HL-60 (cell line): ENCODE data around the gene NAT9.

ENCODE experiments used
- CTCF ChIP-seq: IDR thresholded peaks from one replicate; pipeline ENCODE4 v1.5.1; 2011; ENCODE audit warnings: low read length, control low read depth, inconsistent platforms; ENCODE audit not compliant: insufficient read depth
- GABPA ChIP-seq: IDR thresholded peaks from 2 replicates; pipeline ENCODE4 v1.6.1; 2012; ENCODE audit warnings: low read depth
- POLR2AphosphoS5 ChIP-seq: IDR thresholded peaks from 2 replicates; pipeline ENCODE4 v1.6.1; 2012; ENCODE audit warnings: low read depth
- REST ChIP-seq: IDR thresholded peaks from 2 replicates; pipeline ENCODE4 v1.6.1; 2012; ENCODE audit warnings: low read depth; ENCODE audit not compliant: insufficient replicate concordance
- SPI1 ChIP-seq: IDR thresholded peaks from 2 replicates; pipeline ENCODE4 v1.6.1; 2012; ENCODE audit warnings: low read depth, mild to moderate bottlenecking, borderline replicate concordance

- TF ChIP-seq CTCF (no peak), SPI1 (no peak), REST (no peak), POLR2AphosphoS5 (no peak), GABPA (no peak)
These were observed 6.4 kb upstream of the NAT9 start for GRCh38 chr17:74782571-74782970.
